Suppressor macrophage treated with lipopolysaccharide for 1 hour (primary cell): ENCODE data around the gene ATG5.
"Not testable (repeated sequence)": the region's sequence is repeated elsewhere in the genome, so short reads cannot be mapped to it uniquely, and the experiment has no call there.

Experiments
- DNase-seq, 3 donors: peaks; one replicate each; pipeline ENCODE4 v3.0.0-alpha.2; 2020 to 2022

Gene ATG5

GRCh38 chr6:106309766-106310373 lies 15.7 kb downstream of the ATG5 start:
- DNase-seq = no peak

DNA sequence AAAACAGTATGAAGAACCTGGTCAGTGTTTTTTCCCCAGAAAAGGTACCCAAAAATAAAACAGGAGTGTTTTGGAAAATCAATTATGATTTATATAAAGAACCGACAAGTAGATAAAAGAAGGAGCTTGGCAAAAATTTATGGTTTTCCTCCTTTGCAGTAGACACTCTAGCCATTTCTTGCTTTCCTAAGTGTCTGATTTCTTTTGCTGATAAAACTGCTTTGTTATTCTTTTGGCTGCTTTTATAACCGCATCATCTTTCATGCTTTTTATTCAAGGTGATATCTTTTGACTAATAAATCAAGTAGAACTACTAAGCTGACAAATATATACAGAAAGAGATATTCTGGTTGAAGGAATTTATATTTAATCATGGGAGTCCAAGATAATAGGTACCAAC lies 16.6 kb downstream of the ATG5 start:
- DNase-seq = no peak

DNA sequence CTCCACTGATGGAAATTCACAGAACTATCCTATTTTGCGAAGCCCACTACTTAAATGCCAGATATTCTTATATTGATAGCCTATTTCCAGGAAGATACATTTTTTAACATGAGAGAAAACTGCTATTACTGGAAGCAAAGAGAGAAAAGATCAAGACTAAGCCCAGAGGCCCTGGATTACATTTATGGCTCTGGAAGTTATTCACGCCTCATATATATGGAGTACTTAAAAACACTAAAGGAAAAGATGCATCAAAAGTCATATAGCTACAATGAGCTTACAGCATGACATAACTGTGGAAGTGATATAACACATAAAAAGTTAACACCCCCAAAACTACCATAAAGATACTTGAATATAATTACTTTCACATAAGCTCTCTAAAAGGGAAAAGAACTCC lies 19.8 kb downstream of the ATG5 start:
- DNase-seq = no peak

- DNase-seq = peak; percentile 51 to 68 (median 66)
Observed at GRCh38 chr6:106300944-106301343, 24.6 kb downstream of the ATG5 start.

GRCh38 chr6:106300020-106300780 lies 25.4 kb downstream of the ATG5 start:
- no peak for DNase-seq

GRCh38 chr6:106293116-106293515 lies 32.4 kb downstream of the ATG5 start:
- no peak for DNase-seq

GRCh38 chr6:106290954-106291353 lies 34.6 kb downstream of the ATG5 start:
- no peak for DNase-seq

DNA sequence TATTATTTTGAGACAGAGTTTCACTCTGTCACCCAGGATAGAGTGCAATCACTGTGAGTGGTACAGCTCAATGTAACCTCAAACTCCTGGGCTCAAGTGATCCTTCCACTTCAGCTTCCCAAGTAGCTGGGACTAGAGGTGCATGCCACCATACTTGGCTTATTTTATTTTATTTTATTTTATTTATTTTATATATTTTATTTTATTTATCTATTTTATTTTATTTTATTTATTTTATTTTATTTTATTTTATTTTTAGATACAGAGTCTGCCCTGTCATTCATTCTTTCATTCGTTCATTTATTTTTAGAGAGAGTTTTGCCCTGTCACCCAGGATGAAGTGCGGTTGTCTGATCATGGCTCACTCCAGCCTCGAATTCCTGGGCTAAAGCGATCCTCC lies 35.5 kb downstream of the ATG5 start:
- DNase-seq = no peak

DNA sequence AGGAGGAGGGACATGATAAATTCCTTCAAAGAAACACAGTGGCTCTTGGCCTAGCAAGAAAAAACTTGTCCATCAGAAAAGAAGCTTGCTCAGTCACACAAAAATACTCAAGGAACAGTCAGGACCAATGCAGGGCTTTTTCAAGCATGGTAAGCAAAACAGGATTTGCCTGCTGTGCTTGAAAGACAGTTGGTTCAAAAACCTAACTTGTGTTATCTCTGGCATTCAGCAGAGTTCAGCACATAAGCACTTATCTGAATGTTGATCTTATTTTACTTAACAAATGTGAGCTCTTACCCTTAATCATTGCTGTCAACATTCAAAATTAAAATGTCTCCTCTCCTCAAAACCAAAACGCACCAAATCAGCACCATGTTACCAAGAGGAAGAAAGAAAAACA lies 38.3 kb downstream of the ATG5 start:
- DNase-seq = no peak

DNA sequence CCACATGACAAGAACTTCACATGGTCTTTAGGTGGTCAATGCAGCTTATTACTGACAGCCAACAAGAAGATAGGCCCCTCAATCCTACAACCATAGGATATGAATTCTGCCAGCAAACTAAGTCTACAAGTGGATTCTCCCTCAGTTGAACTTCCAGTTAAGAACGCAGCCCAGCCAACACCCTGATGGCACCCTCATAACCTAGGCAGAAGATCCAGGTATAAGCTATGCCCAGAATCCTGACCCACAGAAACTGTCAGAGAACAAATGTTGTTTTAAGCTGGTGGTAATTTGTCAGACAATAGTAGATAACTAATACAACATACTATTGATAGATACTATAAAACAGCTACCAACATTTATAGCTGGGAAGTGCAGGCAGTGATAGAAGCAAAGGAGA lies 38.8 kb downstream of the ATG5 start:
- no peak for DNase-seq

DNA sequence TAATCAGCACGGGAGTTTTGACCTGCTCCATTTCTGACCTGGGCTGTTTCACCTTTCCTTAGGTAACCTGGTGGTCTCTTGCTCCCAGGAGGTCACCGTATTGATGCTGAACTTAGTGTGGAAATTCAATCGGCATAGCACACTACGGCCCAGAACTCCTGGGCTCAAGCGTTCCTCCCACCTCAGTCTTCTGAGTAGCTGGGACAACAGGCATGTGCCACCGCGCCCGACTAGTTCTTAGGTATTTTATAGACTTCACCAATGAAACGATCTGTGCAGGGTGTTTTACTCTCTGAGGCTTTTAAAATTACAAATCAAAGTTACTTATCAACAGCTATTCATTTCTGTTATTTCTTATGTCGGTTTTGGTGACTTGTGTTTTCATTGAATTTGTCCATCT lies 42.1 kb downstream of the ATG5 start:
- DNase-seq = no peak

- DNase-seq = peak in 1 of 3 donors; percentile 20
Observed at GRCh38 chr6:106281661-106282060, 43.9 kb downstream of the ATG5 start.

DNA sequence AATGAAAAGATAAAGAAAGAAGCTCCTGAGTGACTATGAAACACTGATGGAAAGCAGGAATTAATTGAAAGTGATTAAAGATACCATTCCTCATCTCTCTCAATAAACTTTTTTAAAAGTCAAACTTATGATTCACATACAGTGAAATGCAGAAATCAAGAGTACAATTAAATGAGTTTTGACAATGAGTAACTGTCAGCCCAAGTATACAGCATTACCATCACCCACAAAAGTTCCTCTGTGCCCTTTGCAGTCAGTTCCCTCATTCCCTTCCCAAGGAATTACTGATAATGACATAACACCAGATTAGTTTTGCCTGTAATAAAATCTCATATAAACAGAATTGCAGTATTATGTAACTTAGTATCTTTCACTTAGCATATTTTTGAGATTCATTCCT lies 44.5 kb downstream of the ATG5 start:
- DNase-seq = peak; percentile 5 to 33 (median 19)

DNA sequence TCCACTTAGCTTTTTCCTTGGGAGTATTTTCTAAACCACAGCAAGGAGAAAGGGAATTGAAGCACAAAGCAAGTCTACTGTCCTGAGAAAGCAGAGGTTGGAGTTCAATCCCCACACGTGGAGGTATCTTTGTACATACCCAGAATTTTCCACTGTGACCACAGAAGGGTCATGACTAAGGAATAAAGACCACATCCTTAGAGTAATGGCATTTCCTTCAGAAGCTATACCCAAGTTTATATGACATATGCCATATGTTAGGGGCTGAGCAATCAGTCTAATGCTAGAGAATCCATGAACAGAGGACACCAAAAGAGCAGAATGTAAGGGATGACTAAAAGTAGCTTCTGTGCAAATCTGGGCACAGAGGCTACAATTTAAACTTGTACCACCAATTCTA lies 46.4 kb downstream of the ATG5 start:
- peak in 2 of 3 donors; percentile 14 to 27 for DNase-seq

DNA sequence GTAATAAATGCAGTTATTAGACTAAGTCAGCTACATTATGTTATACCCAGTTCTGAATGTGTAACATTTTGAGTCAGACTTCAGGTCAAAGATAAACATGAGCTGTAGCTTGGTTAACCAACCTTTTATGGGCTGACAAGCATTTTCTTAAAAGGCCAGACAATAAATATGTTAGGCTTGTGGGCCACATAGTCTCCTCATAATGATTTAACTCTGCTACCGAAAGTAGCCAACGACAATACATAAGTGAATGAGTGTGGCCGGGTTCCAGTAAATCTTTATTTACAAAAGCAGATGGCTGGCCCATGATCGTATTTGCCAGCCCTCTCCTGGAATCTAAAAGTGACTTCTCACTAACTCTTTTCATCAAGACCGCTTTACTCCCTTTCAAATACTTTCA lies 49.9 kb downstream of the ATG5 start:
- no peak for DNase-seq

- DNase-seq = no peak
Observed at GRCh38 chr6:106273087-106273486, 52.5 kb downstream of the ATG5 start.

GRCh38 chr6:106272287-106272686 lies 53.3 kb downstream of the ATG5 start:
- no peak for DNase-seq

GRCh38 chr6:106270414-106270813 lies 55.1 kb downstream of the ATG5 start:
- DNase-seq = no peak

DNA sequence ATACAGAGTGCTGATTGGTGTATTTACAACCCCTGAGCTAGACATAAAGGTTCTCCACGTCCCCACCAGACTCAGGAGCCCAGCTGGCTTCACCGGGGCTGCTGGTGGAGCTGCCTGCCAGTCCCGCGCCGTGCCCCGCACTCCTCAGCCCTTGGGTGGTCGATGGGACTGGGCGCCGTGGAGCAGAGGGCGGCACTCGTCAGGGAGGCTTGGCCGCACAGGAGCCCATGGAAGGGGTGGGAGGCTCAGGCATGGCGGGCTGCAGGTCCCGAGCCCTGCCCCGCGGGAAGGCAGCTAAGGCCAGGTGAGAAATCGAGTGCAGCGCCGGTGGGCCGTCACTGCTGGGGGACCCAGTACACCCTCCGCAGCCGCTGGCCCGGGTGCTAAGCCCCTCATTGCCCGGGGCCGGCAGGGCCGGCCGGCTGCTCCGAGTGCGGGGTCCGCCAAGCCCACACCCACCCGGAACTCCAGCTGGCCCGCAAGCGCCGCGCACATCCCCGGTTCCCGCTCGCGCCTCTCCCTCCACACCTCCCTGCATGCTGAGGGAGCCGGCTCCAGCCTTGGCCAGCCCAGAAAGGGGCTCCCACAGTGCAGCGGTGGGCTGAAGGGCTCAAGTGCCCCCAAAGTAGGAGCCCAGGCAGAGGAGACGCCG lies 56.2 kb downstream of the ATG5 start:
- DNase-seq = not testable (repeated sequence)

GRCh38 chr6:106268500-106268899 lies 57.1 kb downstream of the ATG5 start:
- DNase-seq = not testable (repeated sequence)

GRCh38 chr6:106264433-106264832 lies 61.1 kb downstream of the ATG5 start:
- not testable (repeated sequence) for DNase-seq

- DNase-seq = not testable (repeated sequence)
Observed at GRCh38 chr6:106259748-106260147, 65.8 kb downstream of the ATG5 start.

DNA sequence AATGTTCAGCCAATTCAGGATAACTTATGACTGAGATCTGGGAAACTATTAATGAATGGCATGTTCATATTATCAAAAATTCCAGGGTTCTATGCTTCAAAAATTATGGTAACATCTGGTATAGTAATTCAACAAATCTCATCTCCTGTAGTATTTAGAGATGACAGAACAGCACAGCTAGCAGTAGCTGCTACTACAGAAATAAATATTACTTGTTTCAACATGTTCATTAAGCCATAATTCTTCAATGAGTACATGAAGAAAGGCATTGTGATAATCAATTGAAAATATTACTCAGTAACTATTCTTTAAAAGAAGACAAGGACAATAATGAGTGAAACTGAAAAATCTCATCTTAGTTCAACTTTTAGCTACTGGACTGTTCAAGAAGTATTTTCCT lies 66.8 kb downstream of the ATG5 start:
- no peak for DNase-seq

GRCh38 chr6:106257195-106257594 lies 68.4 kb downstream of the ATG5 start:
- no peak for DNase-seq
